GM12878 (cell line): ENCODE data around the gene SRCAP. TPM values are rescaled to one million over a fixed set of nuclear protein-coding genes. Genes with fewer than 3 reads are reported as not detected.

Source experiments
- CHD1 ChIP-seq: IDR thresholded peaks from 2 replicates; pipeline ENCODE4 v1.6.1; 2012; ENCODE audit warnings: low read depth, low read length, improper control_type of control experiment
- CREB1 ChIP-seq: IDR thresholded peaks from 2 replicates; pipeline ENCODE4 v1.6.1; 2012; ENCODE audit warnings: low read depth, mild to moderate bottlenecking, inconsistent platforms
- IKZF1 ChIP-seq: fragments of 450-650 bp; conservative IDR thresholded peaks from 2 replicates; pipeline ENCODE4 v1.6.1; 2017; ENCODE audit warnings: antibody characterized with exemption, mild to moderate bottlenecking
- SREBF1 ChIP-seq: IDR thresholded peaks from 2 replicates; pipeline ENCODE4 v1.6.1; 2012; ENCODE audit warnings: mild to moderate bottlenecking, low read length
- STAT1 ChIP-seq: fragments of 450-650 bp; conservative IDR thresholded peaks from 2 replicates; pipeline ENCODE4 v1.6.1; 2014; ENCODE audit warnings: antibody characterized with exemption, mild to moderate bottlenecking
- SUZ12 ChIP-seq: fragments of 200-600 bp; sonication (generic); IDR thresholded peaks from one replicate; pipeline ENCODE4 v1.6.1; 2018; ENCODE audit warnings: antibody characterized with exemption, mild to moderate bottlenecking; ENCODE audit not compliant: unreplicated experiment
- TARDBP ChIP-seq: IDR thresholded peaks from 2 replicates; pipeline ENCODE4 v1.6.1; 2016; ENCODE audit warnings: borderline replicate concordance
- ZNF207 ChIP-seq: fragments of 450-650 bp; IDR thresholded peaks from 2 replicates; pipeline ENCODE4 v1.6.1; 2014; ENCODE audit warnings: antibody characterized with exemption, mild to moderate bottlenecking, borderline replicate concordance
- polyA plus RNA-seq, 11 experiments: library from polyadenylated mRNA; depleted of rRNA in 4 of 11; unstranded in 6 of 11; stranded (reverse) in 5 of 11; fragments of >200 nt; fragmentation: Nextera tagmentation in 4 of 11; fragmentation: Illumina TruSeq in 1 of 11; extraction: Ambion mirVana in 4 of 11; extraction: Trizol in 1 of 11; gene quantifications; 1 replicate in 1 of 11; 2 replicates in 10 of 11; pipeline versions ENCODE4 v1.2.1 to v1.2.3, GENCODE V29; 2011 to 2016; ENCODE audit warnings: inconsistent platforms in 2 of 11, missing spikeins in 2 of 11, low read depth in 1 of 11
- total RNA-seq, 4 experiments: library from RNA; depleted of rRNA in 3 of 4; stranded (reverse); fragments of >200 nt in 3 of 4; fragmentation: Illumina TruSeq in 1 of 4; extraction: Trizol in 1 of 4; gene quantifications; 2 replicates each; pipeline versions ENCODE4 v1.2.1 to v1.2.3, GENCODE V29; 2013 to 2021
- TF ChIP-seq, protein P1 (sequence below): fragments of 450-650 bp; IDR thresholded peaks from 2 replicates; pipeline ENCODE4 v1.6.1; 2017; ENCODE audit warnings: mild to moderate bottlenecking
- TF ChIP-seq, protein P2 (sequence below): fragments of 150-350 bp; IDR thresholded peaks from 2 replicates; pipeline ENCODE4 v1.6.1; 2016; ENCODE audit warnings: low read depth, low read length
- TF ChIP-seq, protein P3 (sequence below): IDR thresholded peaks from 2 replicates; pipeline ENCODE4 v1.6.1; 2012; ENCODE audit warnings: low read depth, low read length, improper control_type of control experiment
- TF ChIP-seq, protein P4 (sequence below), 3 experiments: IDR thresholded peaks in 2 of 3; conservative IDR thresholded peaks in 1 of 3; 2 replicates each; pipeline ENCODE4 v1.5.1; 2011; ENCODE audit warnings: low read depth in 3 of 3, low read length in 3 of 3, mild to moderate bottlenecking in 3 of 3, control low read depth in 2 of 3, moderate library complexity in 2 of 3, inconsistent platforms in 1 of 3, mixed read lengths in 1 of 3; ENCODE audit not compliant: control insufficient read depth in 2 of 3, insufficient read depth in 1 of 3; ENCODE audit errors: extremely low read depth in 1 of 3
- TF ChIP-seq, protein P5 (sequence below): fragments of 450-650 bp; IDR thresholded peaks from 2 replicates; pipeline ENCODE4 v1.6.1; 2016; ENCODE audit warnings: mild to moderate bottlenecking
- TF ChIP-seq, protein P6 (sequence below): IDR thresholded peaks from 2 replicates; pipeline ENCODE4 v1.6.1; 2011; ENCODE audit warnings: mild to moderate bottlenecking, low read depth, low read length, moderate library complexity; ENCODE audit not compliant: insufficient replicate concordance

SRCAP gene
- total and polyA plus RNA-seq, 10 of the 15 experiments (the other 5 are each of a cell fraction or from before 2014, with no cell fraction given) = 0.24 to 58.4 (median 11.6) TPM

DNA sequence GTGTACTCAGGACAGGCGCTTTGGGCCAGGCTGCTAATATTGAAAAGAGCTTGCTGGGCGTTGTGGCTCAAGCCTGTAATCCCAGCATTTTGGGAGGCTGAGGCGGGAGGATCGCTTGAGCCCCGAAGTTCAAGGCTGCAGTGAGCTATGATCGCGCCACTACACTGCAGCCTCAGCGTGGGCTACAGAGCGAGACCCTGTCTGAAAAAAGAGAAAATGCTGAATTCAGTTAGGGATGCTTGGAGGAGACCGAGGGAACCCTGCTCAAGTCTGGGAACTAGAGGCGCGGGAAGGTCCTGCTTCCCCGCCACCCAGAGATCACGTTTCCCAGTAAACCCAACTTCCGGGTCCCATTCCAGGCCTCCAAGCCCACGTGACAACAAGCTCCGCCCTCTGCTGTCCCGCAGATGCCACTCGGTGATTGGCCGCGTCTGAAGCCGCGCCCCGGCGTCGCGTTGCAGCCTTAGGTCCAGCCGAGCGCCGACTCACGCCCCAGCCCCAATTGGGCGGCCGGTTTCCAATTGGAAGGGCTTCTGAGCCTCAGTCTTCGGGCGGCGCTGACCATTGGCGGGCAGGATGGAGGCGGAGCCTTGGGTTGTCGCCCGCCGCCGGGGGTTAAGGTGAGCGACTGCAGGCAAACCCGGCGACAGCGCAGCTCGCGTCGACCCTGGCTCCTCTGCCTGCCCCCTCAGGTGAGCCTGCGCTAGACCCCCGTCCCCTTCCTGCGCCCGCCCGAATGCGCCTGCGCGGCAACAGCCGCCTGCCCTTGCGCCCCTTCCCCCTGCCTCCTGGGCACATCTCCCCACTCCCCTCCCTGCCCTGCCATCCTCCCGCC is 49.0 kb downstream of the SRCAP start, which contains the start of gene PHKG2 (continued):
- TF ChIP-seq, protein P1, sequence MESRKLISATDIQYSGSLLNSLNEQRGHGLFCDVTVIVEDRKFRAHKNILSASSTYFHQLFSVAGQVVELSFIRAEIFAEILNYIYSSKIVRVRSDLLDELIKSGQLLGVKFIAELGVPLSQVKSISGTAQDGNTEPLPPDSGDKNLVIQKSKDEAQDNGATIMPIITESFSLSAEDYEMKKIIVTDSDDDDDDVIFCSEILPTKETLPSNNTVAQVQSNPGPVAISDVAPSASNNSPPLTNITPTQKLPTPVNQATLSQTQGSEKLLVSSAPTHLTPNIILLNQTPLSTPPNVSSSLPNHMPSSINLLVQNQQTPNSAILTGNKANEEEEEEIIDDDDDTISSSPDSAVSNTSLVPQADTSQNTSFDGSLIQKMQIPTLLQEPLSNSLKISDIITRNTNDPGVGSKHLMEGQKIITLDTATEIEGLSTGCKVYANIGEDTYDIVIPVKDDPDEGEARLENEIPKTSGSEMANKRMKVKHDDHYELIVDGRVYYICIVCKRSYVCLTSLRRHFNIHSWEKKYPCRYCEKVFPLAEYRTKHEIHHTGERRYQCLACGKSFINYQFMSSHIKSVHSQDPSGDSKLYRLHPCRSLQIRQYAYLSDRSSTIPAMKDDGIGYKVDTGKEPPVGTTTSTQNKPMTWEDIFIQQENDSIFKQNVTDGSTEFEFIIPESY = 0 out of 2 replicates have a peak, but pooled peaks have one; percentile 49
- TF ChIP-seq TARDBP (no peak), STAT1 (no peak), IKZF1 (peak; percentile 83), ZNF207 (no peak; the same call in 1 of the 2 replicates), CHD1 (no peak), SREBF1 (no peak), CREB1 (no peak; the same call in 1 of the 2 replicates), SUZ12 (no peak)
- TF ChIP-seq, protein P2, sequence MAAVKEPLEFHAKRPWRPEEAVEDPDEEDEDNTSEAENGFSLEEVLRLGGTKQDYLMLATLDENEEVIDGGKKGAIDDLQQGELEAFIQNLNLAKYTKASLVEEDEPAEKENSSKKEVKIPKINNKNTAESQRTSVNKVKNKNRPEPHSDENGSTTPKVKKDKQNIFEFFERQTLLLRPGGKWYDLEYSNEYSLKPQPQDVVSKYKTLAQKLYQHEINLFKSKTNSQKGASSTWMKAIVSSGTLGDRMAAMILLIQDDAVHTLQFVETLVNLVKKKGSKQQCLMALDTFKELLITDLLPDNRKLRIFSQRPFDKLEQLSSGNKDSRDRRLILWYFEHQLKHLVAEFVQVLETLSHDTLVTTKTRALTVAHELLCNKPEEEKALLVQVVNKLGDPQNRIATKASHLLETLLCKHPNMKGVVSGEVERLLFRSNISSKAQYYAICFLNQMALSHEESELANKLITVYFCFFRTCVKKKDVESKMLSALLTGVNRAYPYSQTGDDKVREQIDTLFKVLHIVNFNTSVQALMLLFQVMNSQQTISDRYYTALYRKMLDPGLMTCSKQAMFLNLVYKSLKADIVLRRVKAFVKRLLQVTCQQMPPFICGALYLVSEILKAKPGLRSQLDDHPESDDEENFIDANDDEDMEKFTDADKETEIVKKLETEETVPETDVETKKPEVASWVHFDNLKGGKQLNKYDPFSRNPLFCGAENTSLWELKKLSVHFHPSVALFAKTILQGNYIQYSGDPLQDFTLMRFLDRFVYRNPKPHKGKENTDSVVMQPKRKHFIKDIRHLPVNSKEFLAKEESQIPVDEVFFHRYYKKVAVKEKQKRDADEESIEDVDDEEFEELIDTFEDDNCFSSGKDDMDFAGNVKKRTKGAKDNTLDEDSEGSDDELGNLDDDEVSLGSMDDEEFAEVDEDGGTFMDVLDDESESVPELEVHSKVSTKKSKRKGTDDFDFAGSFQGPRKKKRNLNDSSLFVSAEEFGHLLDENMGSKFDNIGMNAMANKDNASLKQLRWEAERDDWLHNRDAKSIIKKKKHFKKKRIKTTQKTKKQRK = no peak
- TF ChIP-seq, protein P3, sequence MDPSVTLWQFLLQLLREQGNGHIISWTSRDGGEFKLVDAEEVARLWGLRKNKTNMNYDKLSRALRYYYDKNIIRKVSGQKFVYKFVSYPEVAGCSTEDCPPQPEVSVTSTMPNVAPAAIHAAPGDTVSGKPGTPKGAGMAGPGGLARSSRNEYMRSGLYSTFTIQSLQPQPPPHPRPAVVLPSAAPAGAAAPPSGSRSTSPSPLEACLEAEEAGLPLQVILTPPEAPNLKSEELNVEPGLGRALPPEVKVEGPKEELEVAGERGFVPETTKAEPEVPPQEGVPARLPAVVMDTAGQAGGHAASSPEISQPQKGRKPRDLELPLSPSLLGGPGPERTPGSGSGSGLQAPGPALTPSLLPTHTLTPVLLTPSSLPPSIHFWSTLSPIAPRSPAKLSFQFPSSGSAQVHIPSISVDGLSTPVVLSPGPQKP = peak; percentile 21; the same call in 1 of the 2 replicates
- TF ChIP-seq, protein P4, sequence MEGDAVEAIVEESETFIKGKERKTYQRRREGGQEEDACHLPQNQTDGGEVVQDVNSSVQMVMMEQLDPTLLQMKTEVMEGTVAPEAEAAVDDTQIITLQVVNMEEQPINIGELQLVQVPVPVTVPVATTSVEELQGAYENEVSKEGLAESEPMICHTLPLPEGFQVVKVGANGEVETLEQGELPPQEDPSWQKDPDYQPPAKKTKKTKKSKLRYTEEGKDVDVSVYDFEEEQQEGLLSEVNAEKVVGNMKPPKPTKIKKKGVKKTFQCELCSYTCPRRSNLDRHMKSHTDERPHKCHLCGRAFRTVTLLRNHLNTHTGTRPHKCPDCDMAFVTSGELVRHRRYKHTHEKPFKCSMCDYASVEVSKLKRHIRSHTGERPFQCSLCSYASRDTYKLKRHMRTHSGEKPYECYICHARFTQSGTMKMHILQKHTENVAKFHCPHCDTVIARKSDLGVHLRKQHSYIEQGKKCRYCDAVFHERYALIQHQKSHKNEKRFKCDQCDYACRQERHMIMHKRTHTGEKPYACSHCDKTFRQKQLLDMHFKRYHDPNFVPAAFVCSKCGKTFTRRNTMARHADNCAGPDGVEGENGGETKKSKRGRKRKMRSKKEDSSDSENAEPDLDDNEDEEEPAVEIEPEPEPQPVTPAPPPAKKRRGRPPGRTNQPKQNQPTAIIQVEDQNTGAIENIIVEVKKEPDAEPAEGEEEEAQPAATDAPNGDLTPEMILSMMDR (IDR thresholded peaks at IDR 0.05 in 2 of 3, conservative IDR thresholded peaks at IDR 0.05 in 1 of 3; ENCODE audit: control insufficient read depth in 2 of 3, extremely low read depth in 1 of 3, insufficient read depth in 1 of 3, low read depth in 3 of 3, low read length in 3 of 3) = no peak
- TF ChIP-seq, protein P5, sequence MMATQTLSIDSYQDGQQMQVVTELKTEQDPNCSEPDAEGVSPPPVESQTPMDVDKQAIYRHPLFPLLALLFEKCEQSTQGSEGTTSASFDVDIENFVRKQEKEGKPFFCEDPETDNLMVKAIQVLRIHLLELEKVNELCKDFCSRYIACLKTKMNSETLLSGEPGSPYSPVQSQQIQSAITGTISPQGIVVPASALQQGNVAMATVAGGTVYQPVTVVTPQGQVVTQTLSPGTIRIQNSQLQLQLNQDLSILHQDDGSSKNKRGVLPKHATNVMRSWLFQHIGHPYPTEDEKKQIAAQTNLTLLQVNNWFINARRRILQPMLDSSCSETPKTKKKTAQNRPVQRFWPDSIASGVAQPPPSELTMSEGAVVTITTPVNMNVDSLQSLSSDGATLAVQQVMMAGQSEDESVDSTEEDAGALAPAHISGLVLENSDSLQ = peak; percentile 82
- TF ChIP-seq, protein P6, sequence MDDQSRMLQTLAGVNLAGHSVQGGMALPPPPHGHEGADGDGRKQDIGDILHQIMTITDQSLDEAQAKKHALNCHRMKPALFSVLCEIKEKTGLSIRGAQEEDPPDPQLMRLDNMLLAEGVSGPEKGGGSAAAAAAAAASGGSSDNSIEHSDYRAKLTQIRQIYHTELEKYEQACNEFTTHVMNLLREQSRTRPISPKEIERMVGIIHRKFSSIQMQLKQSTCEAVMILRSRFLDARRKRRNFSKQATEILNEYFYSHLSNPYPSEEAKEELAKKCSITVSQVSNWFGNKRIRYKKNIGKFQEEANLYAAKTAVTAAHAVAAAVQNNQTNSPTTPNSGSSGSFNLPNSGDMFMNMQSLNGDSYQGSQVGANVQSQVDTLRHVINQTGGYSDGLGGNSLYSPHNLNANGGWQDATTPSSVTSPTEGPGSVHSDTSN = peak; percentile 43
